Measurements from ENCODE around the gene MRPL55.

MRPL55 gene

GRCh38 chr1:228066891-228067654 is 42.0 kb downstream of the MRPL55 start:
- no peak for DNase-seq

GRCh38 chr1:228066416-228066815 is 42.7 kb downstream of the MRPL55 start:
- DNase-seq = no peak

- no peak for DNase-seq
Observed at GRCh38 chr1:228065543-228066347, 43.4 kb downstream of the MRPL55 start.

GRCh38 chr1:228064741-228065542 is 44.2 kb downstream of the MRPL55 start:
- no peak for DNase-seq

GRCh38 chr1:228064296-228064695 is 44.8 kb downstream of the MRPL55 start:
- no peak for DNase-seq

GRCh38 chr1:228063251-228064191 is 45.6 kb downstream of the MRPL55 start:
- DNase-seq = no peak

GRCh38 chr1:228062812-228063211 is 46.3 kb downstream of the MRPL55 start:
- DNase-seq = no peak

- no peak for DNase-seq
Observed at GRCh38 chr1:228062085-228062791, 46.9 kb downstream of the MRPL55 start.

GRCh38 chr1:228061411-228062084 is 47.6 kb downstream of the MRPL55 start:
- DNase-seq = no peak

- no peak for DNase-seq
Observed at GRCh38 chr1:228060458-228061190, 48.5 kb downstream of the MRPL55 start.

- DNase-seq = peak; percentile 75 to 83
Observed at GRCh38 chr1:228059634-228060457, 49.3 kb downstream of the MRPL55 start.

GRCh38 chr1:228058949-228059633 is 50.0 kb downstream of the MRPL55 start:
- no peak for DNase-seq

- DNase-seq = no peak
Observed at GRCh38 chr1:228058172-228058948, 50.7 kb downstream of the MRPL55 start.

Measured in NCI-H1930 (cell line).